GM18870 (cell line): Measurements from ENCODE around the gene SNX9.
A peak's percentile ranks its signal among the peaks of the same experiment; 100 is the strongest.

ENCODE experiments used
- ATAC-seq: cut with Tn5 transposase; IDR thresholded peaks from one replicate; pipeline ENCODE4 v1.9.1; 2021; ENCODE audit warnings: moderate library complexity; ENCODE audit not compliant: unreplicated experiment

The SNX9 gene

DNA sequence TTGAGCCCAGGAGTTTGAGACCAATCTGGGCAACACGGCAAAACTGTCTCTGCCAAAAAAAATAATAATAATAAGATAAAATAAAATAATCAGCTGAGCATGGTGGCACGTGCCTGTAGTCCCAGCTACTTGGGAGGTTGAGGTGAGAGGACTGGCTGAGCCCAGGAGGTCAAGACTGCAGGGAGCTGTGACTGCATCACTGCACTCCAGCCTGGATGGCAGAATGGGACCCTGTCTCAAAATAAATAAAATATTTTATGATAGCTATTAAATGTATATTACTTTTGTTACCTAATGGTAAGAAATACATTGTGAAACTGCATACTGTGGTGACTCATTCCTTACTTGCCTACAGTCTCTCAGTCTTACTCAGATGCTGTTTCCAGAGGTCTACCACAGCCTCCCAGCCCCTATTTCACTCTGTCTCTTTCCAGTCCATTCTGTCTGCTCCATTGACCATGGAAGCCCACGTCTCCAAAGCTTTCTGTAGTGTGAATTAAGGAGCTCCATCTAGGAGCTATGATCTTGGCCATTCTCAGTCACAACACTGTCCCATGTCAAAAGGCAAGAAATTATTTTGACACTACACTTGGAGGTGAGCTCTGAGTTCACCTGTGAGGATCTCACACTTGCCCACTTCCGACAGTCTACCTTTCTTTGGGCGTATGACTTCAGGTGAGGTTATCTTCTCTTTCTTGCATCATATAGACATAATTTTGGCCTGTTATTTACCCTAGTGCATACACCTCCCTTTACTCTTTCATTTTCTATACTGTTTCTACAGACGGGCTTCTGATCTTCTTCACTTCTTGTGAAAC is 22.4 kb upstream of the SNX9 start:
- ATAC-seq = peak; percentile 96

DNA sequence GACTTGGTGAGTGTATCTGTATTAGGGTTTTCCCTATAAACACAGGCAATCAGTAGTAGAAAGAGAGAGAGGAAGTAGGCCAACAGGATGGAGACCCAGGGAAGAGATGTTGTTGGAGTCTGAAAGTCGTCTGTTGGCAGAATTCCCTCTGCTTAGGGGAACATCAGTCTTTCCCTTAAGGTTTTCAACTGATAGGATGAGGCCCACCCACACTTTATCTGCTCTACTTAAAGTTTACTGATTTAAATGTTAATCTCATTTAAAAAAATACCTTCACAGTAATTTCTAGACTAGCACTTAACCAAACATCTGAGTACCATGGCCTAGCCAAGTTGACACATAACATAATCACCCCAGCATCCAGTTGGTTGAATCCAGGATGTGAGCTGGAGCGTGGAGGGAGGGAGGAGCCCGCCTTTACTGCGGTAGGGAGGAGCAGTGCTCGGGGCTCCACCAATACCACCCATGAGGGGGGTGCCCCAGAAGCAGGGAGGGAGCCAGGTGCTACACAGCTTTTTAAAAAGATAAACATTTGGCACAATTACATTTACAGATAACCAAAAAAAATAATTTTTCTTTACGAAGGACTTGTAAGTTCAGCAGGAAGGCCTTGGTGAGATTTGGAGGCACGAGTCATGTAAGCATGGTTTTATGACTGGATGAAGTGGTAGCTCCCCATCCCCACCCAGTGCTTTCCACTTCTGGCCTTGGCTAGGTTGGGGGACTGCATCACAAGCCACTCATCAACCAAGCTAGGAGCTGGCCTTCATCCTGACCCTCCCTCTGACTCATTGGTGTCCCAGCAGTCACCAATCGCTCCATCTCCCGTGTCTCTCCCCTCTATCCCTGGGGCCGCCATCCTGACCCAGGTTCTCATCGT is 18.4 kb upstream of the SNX9 start:
- no peak for ATAC-seq

DNA sequence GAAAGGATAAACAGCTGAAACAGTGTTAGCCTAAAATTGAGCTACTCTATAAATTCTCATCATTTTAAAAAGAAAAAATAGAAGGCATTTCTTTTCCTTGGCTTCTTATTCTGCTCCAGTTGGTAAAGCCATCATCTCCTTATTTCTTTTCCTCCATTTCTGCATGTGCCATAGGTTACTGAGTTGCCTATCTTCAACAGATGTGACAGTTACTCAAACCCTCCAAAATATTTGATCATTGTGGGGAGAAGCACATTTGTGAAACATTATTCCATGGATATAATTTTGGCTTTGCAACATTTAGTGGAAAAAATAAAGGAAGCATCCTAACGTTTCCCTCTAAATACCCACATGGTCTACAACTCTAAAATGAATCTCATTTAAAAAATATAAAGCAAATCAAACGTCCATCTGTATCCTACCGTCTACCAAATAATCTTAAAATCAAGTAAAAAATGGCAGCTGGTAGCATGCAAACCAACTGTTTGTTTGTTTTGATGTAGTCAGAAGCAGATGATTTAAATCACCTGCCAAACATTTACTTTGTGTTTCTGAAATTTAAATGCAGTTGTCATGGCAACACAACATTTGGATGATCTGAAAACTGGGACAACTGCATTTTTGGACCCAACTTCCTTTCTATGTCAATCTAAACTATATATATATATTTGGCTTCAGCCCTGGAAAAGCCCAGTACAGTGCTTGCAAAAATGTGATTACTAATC is 16.8 kb upstream of the SNX9 start:
- ATAC-seq = no peak

- ATAC-seq = no peak
Observed at GRCh38 chr6:157806856-157807215, 16.2 kb upstream of the SNX9 start.

- ATAC-seq = no peak
Observed at GRCh38 chr6:157808405-157808950, 14.6 kb upstream of the SNX9 start.

DNA sequence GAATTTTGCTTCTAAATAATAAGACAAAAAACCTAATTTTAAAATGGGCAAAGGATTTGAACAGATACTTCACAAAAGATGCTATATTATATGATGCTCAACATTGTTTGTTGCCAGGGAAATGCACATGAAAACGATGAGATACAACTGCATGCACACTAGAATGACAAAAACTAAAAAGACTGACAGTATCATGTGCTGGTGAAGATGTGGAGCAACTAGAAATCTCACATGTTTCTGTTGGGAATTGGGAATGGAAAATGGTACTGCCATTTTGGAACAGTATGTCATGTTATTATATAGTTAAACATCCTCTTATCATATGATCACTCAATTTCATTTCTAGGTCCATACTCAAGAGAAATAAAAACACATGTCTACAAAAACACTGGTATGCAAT is 13.4 kb upstream of the SNX9 start:
- ATAC-seq = no peak

DNA sequence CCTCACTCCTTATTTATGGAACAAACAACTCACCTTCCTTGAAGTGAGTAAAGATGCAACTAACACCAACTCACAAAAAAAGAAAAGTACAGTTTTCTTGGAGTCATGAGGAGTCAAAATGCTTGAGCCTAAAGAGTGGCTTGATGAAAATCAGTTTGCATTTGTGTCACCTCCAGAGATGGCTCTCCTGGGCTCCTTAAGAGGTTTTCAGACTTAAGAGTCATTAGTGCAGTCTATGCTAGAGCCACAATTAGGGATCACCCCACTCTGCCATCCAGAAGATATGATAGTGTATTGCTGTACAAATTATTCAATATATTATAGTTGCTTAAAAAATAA is 11.9 kb upstream of the SNX9 start:
- no peak for ATAC-seq

DNA sequence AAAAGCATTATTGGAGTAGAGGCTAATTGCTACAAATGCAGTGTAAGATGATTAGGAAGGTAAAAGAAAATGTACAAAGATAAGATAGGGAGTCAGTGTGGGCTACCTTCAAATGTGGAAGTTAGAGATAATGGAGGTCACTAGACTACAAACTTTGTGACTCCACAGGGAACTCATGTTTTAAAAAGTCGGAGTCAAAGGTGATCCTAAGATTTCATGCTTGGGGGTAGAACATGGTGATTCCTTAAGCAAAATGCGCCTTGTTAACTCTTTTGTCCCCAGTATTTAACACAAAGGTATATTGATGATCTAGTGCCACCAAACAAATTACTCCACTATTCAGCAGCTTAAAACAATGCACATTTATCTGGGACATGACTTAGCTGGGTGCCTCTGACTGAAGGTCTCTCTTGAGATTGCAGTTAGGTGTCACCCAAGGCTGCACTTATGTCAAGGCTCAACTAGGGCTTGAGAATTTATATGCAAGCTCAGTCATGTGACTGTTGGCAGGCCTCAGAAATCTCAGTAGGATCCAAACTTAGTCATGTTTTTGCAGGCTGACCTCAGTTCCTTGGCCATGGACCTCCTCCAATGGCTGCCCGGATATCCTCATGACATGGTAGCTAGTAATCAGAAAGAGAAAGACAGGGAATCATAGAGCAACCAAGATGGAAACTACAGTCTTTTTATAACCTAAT is 11.4 kb upstream of the SNX9 start:
- no peak for ATAC-seq

DNA sequence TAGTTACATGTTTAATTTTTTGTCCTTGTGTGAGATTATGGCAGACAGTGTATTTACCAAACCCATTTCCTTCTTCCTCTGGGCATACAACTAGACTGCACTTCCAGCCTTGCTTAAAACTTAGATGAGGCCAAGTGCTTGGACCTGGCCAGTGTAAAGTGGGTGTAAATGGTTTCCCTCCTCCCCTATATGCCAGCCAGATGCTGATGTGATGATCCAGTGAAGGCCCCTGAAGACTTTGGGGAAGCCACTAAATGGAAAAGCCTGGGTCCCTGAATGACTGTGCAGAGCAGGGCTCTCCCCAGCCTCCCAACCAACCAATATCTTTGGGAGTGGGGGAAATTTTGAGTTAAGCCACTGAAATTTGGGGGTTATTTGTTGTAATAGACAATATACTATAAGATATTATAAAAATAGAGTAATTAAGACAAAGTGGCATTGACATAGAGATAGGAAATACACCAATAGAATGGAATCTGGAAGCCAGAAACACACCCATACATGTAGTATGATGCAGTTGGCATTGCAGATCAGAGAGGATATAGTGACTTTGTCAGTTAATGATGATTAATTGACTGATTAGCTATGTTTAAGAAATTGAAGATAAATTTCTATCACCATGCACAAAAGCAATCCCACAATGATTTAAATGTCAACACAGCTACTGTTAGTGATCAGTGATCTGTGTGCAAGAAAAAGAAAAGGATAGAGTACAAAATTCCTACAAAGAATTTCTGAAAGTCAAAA is 10.4 kb upstream of the SNX9 start:
- no peak for ATAC-seq

DNA sequence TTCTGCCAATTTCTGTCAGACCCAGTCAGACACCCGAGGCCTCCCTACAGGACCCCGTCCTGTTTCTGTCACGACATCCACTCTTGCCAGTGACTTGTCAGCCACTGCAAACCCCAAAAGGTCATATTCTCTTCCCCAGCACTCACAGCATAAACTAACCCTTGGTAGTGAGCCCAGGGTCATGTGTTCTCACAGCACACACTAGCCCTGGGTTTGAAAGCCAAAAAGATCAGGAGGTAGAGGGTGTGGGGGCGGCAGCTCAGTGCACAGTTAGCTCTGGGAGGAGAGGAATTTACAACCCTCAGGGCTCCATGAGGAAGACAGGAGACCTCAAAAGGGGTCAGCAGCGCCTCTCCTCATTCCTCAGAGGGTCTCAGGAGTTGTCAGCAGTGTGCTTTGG is 9.9 kb upstream of the SNX9 start:
- no peak for ATAC-seq

GRCh38 chr6:157813750-157814455 is 9.1 kb upstream of the SNX9 start:
- no peak for ATAC-seq

DNA sequence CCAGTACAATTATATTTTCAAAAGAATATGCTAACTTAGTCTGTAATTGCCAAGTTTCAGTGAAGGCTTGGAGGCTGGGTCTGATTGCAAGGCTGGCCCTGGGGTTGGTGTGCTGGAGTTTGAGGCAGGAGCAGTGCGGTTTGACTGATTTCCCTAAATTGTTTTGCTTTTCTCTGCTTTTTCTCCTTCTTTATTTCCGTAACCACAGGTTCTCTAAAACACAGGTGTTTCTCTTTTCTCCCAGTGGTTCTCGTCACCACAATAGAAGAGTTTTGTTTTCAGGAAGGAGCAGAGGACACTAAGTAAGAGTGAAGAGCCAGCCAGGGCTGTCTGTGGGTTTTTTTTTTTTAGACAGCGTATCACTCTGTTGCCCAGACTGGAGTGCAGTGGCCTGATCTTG is 8.2 kb upstream of the SNX9 start:
- peak; percentile 62 for ATAC-seq

DNA sequence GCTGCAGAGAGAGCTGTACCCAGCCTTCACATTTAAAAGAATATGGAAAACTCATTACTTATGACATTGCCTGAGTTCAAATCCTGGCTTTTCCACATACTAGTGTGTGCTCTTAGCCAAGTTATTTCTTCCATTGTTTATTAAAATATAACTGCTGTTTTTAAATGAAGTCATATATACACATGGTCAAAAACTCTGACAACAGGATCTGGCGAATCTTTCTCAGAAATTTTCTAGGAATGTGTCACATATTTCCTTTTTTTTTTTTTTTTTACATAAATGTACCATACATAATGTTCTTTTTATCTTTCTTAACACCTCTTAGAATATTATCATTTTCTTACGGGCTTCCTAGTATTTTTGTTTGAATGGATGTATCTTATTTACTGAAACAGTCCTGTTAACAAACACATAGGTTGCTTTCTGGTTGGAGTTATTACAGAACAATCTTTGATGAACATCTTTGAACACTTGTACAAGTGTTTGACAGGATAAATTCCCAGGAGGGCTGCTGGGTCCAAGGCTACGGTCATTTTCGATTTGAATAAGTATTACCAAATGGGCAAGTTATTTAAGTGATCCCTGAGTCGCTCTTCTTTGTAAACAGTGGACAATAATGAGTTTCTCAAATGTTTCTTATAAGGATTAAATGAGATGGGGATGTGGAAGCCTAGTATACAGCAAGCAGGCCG is 1.6 kb upstream of the SNX9 start:
- ATAC-seq = no peak

DNA sequence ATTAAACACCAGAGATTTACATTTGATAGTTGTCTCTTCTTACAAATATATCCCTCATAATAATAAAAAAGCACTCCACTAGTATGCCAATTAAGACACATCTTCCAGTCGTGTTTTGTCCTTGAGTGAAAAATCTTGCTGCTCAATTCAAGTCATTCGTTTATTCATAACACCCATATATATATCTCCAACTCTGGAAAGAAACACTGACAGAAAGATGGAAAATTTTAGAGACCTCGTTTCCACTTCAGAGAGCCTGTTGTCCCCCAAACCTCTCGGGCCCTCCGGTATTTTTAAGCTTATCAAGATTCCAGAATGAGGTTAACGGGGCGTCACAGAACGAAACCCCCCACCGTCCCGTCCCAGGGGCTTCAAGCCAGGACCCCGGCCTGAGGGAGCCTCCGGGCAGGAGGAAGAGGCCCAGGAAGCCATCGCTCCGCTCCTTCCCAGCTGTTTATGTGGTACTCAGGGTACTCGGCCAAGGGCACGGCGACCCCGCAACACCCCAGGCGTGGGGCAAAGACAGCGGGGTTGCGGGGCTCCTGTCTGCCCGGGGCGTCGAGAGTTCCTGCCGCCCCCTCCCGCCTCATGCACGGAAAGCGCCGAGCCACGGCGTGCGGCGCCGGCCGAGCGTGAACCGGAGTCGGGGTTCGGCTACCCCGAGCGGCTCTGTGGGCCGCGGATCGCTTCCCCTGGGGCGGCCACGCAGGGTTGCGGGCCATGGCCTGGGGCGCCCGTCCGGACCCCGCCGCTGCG is 623 bp upstream of the SNX9 start:
- no peak for ATAC-seq

GRCh38 chr6:157823528-157824370 is 703 bp downstream of the SNX9 start:
- ATAC-seq = peak; percentile 60

GRCh38 chr6:157825243-157825904 is 2.3 kb downstream of the SNX9 start:
- no peak for ATAC-seq
